ENCODE data around the gene CTLA4.

CTLA4 gene

GRCh38 chr2:203849010-203849409 is 18.6 kb upstream of the CTLA4 start:
- Histone ChIP-seq H3K4me1 (ENCODE audit: control insufficient read depth in 1 of 2, insufficient read depth in 2 of 2, low read length in 2 of 2) (no peaks in the 10 kb centered on the region), H3K18ac (ENCODE audit: low read length) (no peak overlapping the region), H3K36me3 (ENCODE audit: control insufficient read depth in 1 of 2, insufficient read depth in 2 of 2, low read length in 2 of 2) (no peaks in the 10 kb centered on the region), H4K91ac (ENCODE audit: low read depth, low read length) (no peak overlapping the region), H2BK120ac (ENCODE audit: insufficient read depth, low read length, poor library complexity) (no peak overlapping the region), H2AK5ac (ENCODE audit: low read length) (no peak overlapping the region), H3K27me3 (ENCODE audit: insufficient read depth, low read length) (no peaks in the 10 kb centered on the region), H3K14ac (ENCODE audit: low read length) (no peak overlapping the region), H3K23ac (ENCODE audit: low read length) (no peak overlapping the region), H3K4me3 (ENCODE audit: low read depth, low read length) (no peak overlapping the region), H2BK12ac (ENCODE audit: low read length) (no peak overlapping the region), H3K27ac (ENCODE audit: low read depth, low read length) (no peak overlapping the region), H3K9ac (ENCODE audit: low read length) (no peak overlapping the region), H3K79me1 (ENCODE audit: low read length) (no peaks in the 10 kb centered on the region), H4K12ac (ENCODE audit: low read depth, low read length) (no peak overlapping the region), H3K4me2 (ENCODE audit: low read length) (no peak overlapping the region), H3K79me2 (ENCODE audit: control insufficient read depth, insufficient read depth, low read length, poor library complexity) (no peaks in the 10 kb centered on the region), H3K4ac (ENCODE audit: low read depth, low read length) (no peak overlapping the region), H3K9me3 (ENCODE audit: insufficient read depth, low read depth, low read length) (no peaks in the 10 kb centered on the region), H2BK5ac (ENCODE audit: low read depth, low read length, poor library complexity) (no peak overlapping the region), H4K8ac (ENCODE audit: low read depth, low read length) (no peak overlapping the region), H2AFZ (ENCODE audit: insufficient read depth, low read length, poor library complexity) (no peak overlapping the region)
- WGBS (ENCODE audit: extremely low coverage, insufficient coverage, insufficient read length) = no CpG with 5 or more reads among the region's 2 CpGs
- DNase-seq = no peak

DNA sequence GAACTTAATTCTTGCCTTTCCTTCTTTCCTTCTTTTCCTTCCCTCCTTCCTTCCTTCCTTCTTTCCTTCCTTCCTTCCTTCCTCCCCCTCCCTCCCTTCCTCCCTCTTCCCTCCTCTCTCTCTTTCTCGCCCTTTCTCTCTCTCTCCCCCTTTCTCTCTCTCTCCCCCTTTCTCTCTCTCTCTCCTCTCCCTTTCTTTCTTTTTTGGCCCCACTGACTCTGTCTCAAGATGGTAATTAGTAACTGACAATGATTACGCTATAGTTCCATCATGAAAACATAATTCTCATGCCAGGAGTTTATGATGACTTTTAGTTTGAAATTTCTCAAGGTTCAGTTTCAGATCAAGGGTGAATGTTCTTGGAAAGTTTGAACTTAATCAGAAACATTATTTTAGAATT is 14.8 kb upstream of the CTLA4 start:
- Histone ChIP-seq H3K23ac (ENCODE audit: low read length) (no peak overlapping the region), H2AFZ (ENCODE audit: insufficient read depth, low read length, poor library complexity) (no peak overlapping the region), H3K27me3 (ENCODE audit: insufficient read depth, low read length) (no peaks in the 10 kb centered on the region), H2AK5ac (ENCODE audit: low read length) (no peak overlapping the region), H3K9me3 (ENCODE audit: insufficient read depth, low read depth, low read length) (no peaks in the 10 kb centered on the region), H3K14ac (ENCODE audit: low read length) (no peak overlapping the region), H2BK5ac (ENCODE audit: low read depth, low read length, poor library complexity) (no peak overlapping the region), H3K79me2 (ENCODE audit: control insufficient read depth, insufficient read depth, low read length, poor library complexity) (no peaks in the 10 kb centered on the region), H3K36me3 (ENCODE audit: control insufficient read depth in 1 of 2, insufficient read depth in 2 of 2, low read length in 2 of 2) (no peaks in the 10 kb centered on the region), H3K9ac (ENCODE audit: low read length) (no peak overlapping the region), H3K79me1 (ENCODE audit: low read length) (no peaks in the 10 kb centered on the region), H3K27ac (ENCODE audit: low read depth, low read length) (no peak overlapping the region), H3K4me3 (ENCODE audit: low read depth, low read length) (no peak overlapping the region), H2BK120ac (ENCODE audit: insufficient read depth, low read length, poor library complexity) (no peak overlapping the region), H3K4me1 (ENCODE audit: control insufficient read depth in 1 of 2, insufficient read depth in 2 of 2, low read length in 2 of 2) (no peaks in the 10 kb centered on the region), H3K4me2 (ENCODE audit: low read length) (no peak overlapping the region), H3K18ac (ENCODE audit: low read length) (no peak overlapping the region), H4K91ac (ENCODE audit: low read depth, low read length) (no peak overlapping the region), H4K8ac (ENCODE audit: low read depth, low read length) (no peak overlapping the region), H2BK12ac (ENCODE audit: low read length) (no peak overlapping the region), H3K4ac (ENCODE audit: low read depth, low read length) (no peak overlapping the region), H4K12ac (ENCODE audit: low read depth, low read length) (no peak overlapping the region)
- no peak for DNase-seq
- no CpG with 5 or more reads among the region's 2 CpGs for WGBS (ENCODE audit: extremely low coverage, insufficient coverage, insufficient read length)

GRCh38 chr2:203853271-203853670 is 14.3 kb upstream of the CTLA4 start:
- Histone ChIP-seq H3K23ac (ENCODE audit: low read length) (no peak overlapping the region), H2BK5ac (ENCODE audit: low read depth, low read length, poor library complexity) (no peak overlapping the region), H3K4me3 (ENCODE audit: low read depth, low read length) (no peak overlapping the region), H3K4me1 (ENCODE audit: control insufficient read depth in 1 of 2, insufficient read depth in 2 of 2, low read length in 2 of 2) (no peaks in the 10 kb centered on the region), H3K79me1 (ENCODE audit: low read length) (no peaks in the 10 kb centered on the region), H3K9me3 (ENCODE audit: insufficient read depth, low read depth, low read length) (no peaks in the 10 kb centered on the region), H3K9ac (ENCODE audit: low read length) (no peak overlapping the region), H4K8ac (ENCODE audit: low read depth, low read length) (no peak overlapping the region), H3K27me3 (ENCODE audit: insufficient read depth, low read length) (no peaks in the 10 kb centered on the region), H2BK12ac (ENCODE audit: low read length) (no peak overlapping the region), H3K4me2 (ENCODE audit: low read length) (no peak overlapping the region), H3K18ac (ENCODE audit: low read length) (no peak overlapping the region), H2AK5ac (ENCODE audit: low read length) (no peak overlapping the region), H2AFZ (ENCODE audit: insufficient read depth, low read length, poor library complexity) (no peak overlapping the region), H3K79me2 (ENCODE audit: control insufficient read depth, insufficient read depth, low read length, poor library complexity) (no peaks in the 10 kb centered on the region), H3K36me3 (ENCODE audit: control insufficient read depth in 1 of 2, insufficient read depth in 2 of 2, low read length in 2 of 2) (no peaks in the 10 kb centered on the region), H4K91ac (ENCODE audit: low read depth, low read length) (no peak overlapping the region), H2BK120ac (ENCODE audit: insufficient read depth, low read length, poor library complexity) (no peak overlapping the region), H3K14ac (ENCODE audit: low read length) (no peak overlapping the region), H4K12ac (ENCODE audit: low read depth, low read length) (no peak overlapping the region), H3K4ac (ENCODE audit: low read depth, low read length) (no peak overlapping the region), H3K27ac (ENCODE audit: low read depth, low read length) (no peak overlapping the region)
- no peak for DNase-seq
- WGBS (ENCODE audit: extremely low coverage, insufficient coverage, insufficient read length) = no CpG with 5 or more reads among the region's 3 CpGs

DNA sequence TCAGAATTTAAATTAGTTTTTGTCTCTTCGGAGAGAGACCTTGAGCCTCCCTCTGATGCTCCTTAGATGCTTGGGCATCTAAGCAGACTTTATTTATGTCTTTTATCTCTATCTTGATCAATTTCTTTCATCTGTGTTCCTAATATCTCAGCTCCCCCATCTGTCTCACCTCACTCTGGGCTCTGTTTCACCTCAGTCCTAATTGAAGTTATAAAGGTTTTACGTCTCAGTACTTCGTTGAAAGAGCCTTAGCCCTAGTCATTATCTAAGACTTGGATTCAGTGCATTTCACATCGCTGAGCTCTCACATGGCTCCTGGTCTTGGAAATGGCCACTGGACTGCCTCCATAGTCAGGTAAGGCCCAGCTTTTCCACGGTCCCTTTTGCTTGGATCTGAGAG is 13.8 kb upstream of the CTLA4 start:
- H3K23ac ChIP-seq (ENCODE audit: low read length) = no peak overlapping the region
- no peaks in the 10 kb centered on the region for H3K79me1 ChIP-seq (ENCODE audit: low read length)
- H3K18ac ChIP-seq (ENCODE audit: low read length) = no peak overlapping the region
- no peak overlapping the region for H3K14ac ChIP-seq (ENCODE audit: low read length)
- no peak overlapping the region for H2AK5ac ChIP-seq (ENCODE audit: low read length)
- no peak overlapping the region for H4K12ac ChIP-seq (ENCODE audit: low read depth, low read length)
- no peak overlapping the region for H3K4me2 ChIP-seq (ENCODE audit: low read length)
- no peak overlapping the region for H2BK120ac ChIP-seq (ENCODE audit: insufficient read depth, low read length, poor library complexity)
- H4K91ac ChIP-seq (ENCODE audit: low read depth, low read length) = no peak overlapping the region
- no peaks in the 10 kb centered on the region for H3K79me2 ChIP-seq (ENCODE audit: control insufficient read depth, insufficient read depth, low read length, poor library complexity)
- H3K4ac ChIP-seq (ENCODE audit: low read depth, low read length) = no peak overlapping the region
- no peaks in the 10 kb centered on the region for H3K9me3 ChIP-seq (ENCODE audit: insufficient read depth, low read depth, low read length)
- no peaks in the 10 kb centered on the region for H3K27me3 ChIP-seq (ENCODE audit: insufficient read depth, low read length)
- no peak overlapping the region for H3K9ac ChIP-seq (ENCODE audit: low read length)
- H3K36me3 ChIP-seq (ENCODE audit: control insufficient read depth in 1 of 2, insufficient read depth in 2 of 2, low read length in 2 of 2) = no peaks in the 10 kb centered on the region
- no peak overlapping the region for H3K4me3 ChIP-seq (ENCODE audit: low read depth, low read length)
- no peaks in the 10 kb centered on the region for H3K4me1 ChIP-seq (ENCODE audit: control insufficient read depth in 1 of 2, insufficient read depth in 2 of 2, low read length in 2 of 2)
- no peak overlapping the region for H4K8ac ChIP-seq (ENCODE audit: low read depth, low read length)
- H2BK5ac ChIP-seq (ENCODE audit: low read depth, low read length, poor library complexity) = no peak overlapping the region
- no peak for DNase-seq
- H2BK12ac ChIP-seq (ENCODE audit: low read length) = no peak overlapping the region
- H3K27ac ChIP-seq (ENCODE audit: low read depth, low read length) = no peak overlapping the region
- no CpG with 5 or more reads among the region's 5 CpGs for WGBS (ENCODE audit: extremely low coverage, insufficient coverage, insufficient read length)
- H2AFZ ChIP-seq (ENCODE audit: insufficient read depth, low read length, poor library complexity) = no peak overlapping the region

- H2BK5ac ChIP-seq (ENCODE audit: low read depth, low read length, poor library complexity) = no peak overlapping the region
- no peak overlapping the region for H3K4me2 ChIP-seq (ENCODE audit: low read length)
- no peak overlapping the region for H2BK120ac ChIP-seq (ENCODE audit: insufficient read depth, low read length, poor library complexity)
- no peak overlapping the region for H3K9ac ChIP-seq (ENCODE audit: low read length)
- no peaks in the 10 kb centered on the region for H3K79me1 ChIP-seq (ENCODE audit: low read length)
- no peak overlapping the region for H3K23ac ChIP-seq (ENCODE audit: low read length)
- H3K27ac ChIP-seq (ENCODE audit: low read depth, low read length) = no peak overlapping the region
- DNase-seq = no peak
- H3K4ac ChIP-seq (ENCODE audit: low read depth, low read length) = no peak overlapping the region
- H3K9me3 ChIP-seq (ENCODE audit: insufficient read depth, low read depth, low read length) = no peaks in the 10 kb centered on the region
- H3K4me1 ChIP-seq (ENCODE audit: control insufficient read depth in 1 of 2, insufficient read depth in 2 of 2, low read length in 2 of 2) = no peaks in the 10 kb centered on the region
- H3K27me3 ChIP-seq (ENCODE audit: insufficient read depth, low read length) = no peaks in the 10 kb centered on the region
- no peak overlapping the region for H3K4me3 ChIP-seq (ENCODE audit: low read depth, low read length)
- no peak overlapping the region for H4K91ac ChIP-seq (ENCODE audit: low read depth, low read length)
- no peak overlapping the region for H2AK5ac ChIP-seq (ENCODE audit: low read length)
- H4K8ac ChIP-seq (ENCODE audit: low read depth, low read length) = no peak overlapping the region
- H2AFZ ChIP-seq (ENCODE audit: insufficient read depth, low read length, poor library complexity) = no peak overlapping the region
- no peak overlapping the region for H3K18ac ChIP-seq (ENCODE audit: low read length)
- no peaks in the 10 kb centered on the region for H3K36me3 ChIP-seq (ENCODE audit: control insufficient read depth in 1 of 2, insufficient read depth in 2 of 2, low read length in 2 of 2)
- H3K14ac ChIP-seq (ENCODE audit: low read length) = no peak overlapping the region
- H2BK12ac ChIP-seq (ENCODE audit: low read length) = no peak overlapping the region
- no peak overlapping the region for H4K12ac ChIP-seq (ENCODE audit: low read depth, low read length)
- H3K79me2 ChIP-seq (ENCODE audit: control insufficient read depth, insufficient read depth, low read length, poor library complexity) = no peaks in the 10 kb centered on the region
Observed at GRCh38 chr2:203855274-203855673, 12.3 kb upstream of the CTLA4 start.

Measured in trophoblast cell (in vitro differentiated cells and primary cell).